ENCODE results near the gene REXO5.

The REXO5 gene

GRCh38 chr16:20774703-20775362, 31.5 kb upstream of the REXO5 start:
- Histone ChIP-seq H3K4me3 (ENCODE audit: low read depth in 1 of 2, low read length in 1 of 2) (no peak overlapping the region), H3K27me3 (no peaks in the 10 kb centered on the region), H3K4me1 (ENCODE audit: control insufficient read depth in 1 of 2, insufficient read depth in 1 of 2, low read depth in 1 of 2, low read length in 1 of 2) (no peaks in the 10 kb centered on the region), H3K27ac (no peak overlapping the region), H3K9me3 (no peaks in the 10 kb centered on the region), H3K36me3 (no peaks in the 10 kb centered on the region)
- no peak for TF ChIP-seq CTCF (IDR thresholded peaks at IDR 0.05)

- Histone ChIP-seq H3K4me1 (ENCODE audit: control insufficient read depth in 1 of 2, insufficient read depth in 1 of 2, low read depth in 1 of 2, low read length in 1 of 2) (peaks cover 5 to 8% of the 10 kb centered on the region in 2 experiments), H3K27ac (peak overlapping the region; percentile 43), H3K9me3 (no peaks in the 10 kb centered on the region), H3K36me3 (no peaks in the 10 kb centered on the region), H3K4me3 (ENCODE audit: low read depth in 1 of 2, low read length in 1 of 2) (no peak overlapping the region), H3K27me3 (no peaks in the 10 kb centered on the region)
- no peak for TF ChIP-seq CTCF (IDR thresholded peaks at IDR 0.05)
Measured at GRCh38 chr16:20781697-20782096, 24.6 kb upstream of the REXO5 start.

- no peak overlapping the region for H3K27ac ChIP-seq
- TF ChIP-seq CTCF (IDR thresholded peaks at IDR 0.05) = no peak
- H3K9me3 ChIP-seq = no peaks in the 10 kb centered on the region
Measured at GRCh38 chr16:20782470-20782869, 23.9 kb upstream of the REXO5 start.

GRCh38 chr16:20784204-20784603, 22.1 kb upstream of the REXO5 start:
- Histone ChIP-seq H3K4me3 (ENCODE audit: low read depth in 1 of 2, low read length in 1 of 2) (no peak overlapping the region), H3K36me3 (no peaks in the 10 kb centered on the region), H3K27ac (no peak overlapping the region), H3K9me3 (no peaks in the 10 kb centered on the region), H3K4me1 (ENCODE audit: control insufficient read depth in 1 of 2, insufficient read depth in 1 of 2, low read depth in 1 of 2, low read length in 1 of 2) (peaks cover 5 to 8% of the 10 kb centered on the region in 2 experiments), H3K27me3 (no peaks in the 10 kb centered on the region)
- no peak for TF ChIP-seq CTCF (IDR thresholded peaks at IDR 0.05)

More at GRCh38 chr16:20782470-20782869, 23.9 kb upstream of the REXO5 start:
- H3K4me3 ChIP-seq (ENCODE audit: low read depth in 1 of 2, low read length in 1 of 2) = no peak overlapping the region
- H3K36me3 ChIP-seq = no peaks in the 10 kb centered on the region
- H3K4me1 ChIP-seq (ENCODE audit: control insufficient read depth in 1 of 2, insufficient read depth in 1 of 2, low read depth in 1 of 2, low read length in 1 of 2) = peaks cover 5 to 8% of the 10 kb centered on the region in 2 experiments
- no peaks in the 10 kb centered on the region for H3K27me3 ChIP-seq

GRCh38 chr16:20789130-20789529, 17.2 kb upstream of the REXO5 start:
- Histone ChIP-seq H3K27me3 (no peaks in the 10 kb centered on the region), H3K27ac (no peak overlapping the region), H3K9me3 (no peaks in the 10 kb centered on the region), H3K4me3 (ENCODE audit: low read depth in 1 of 2, low read length in 1 of 2) (no peak overlapping the region), H3K4me1 (ENCODE audit: control insufficient read depth in 1 of 2, insufficient read depth in 1 of 2, low read depth in 1 of 2, low read length in 1 of 2) (no peaks in the 10 kb centered on the region), H3K36me3 (no peaks in the 10 kb centered on the region)
- TF ChIP-seq CTCF (IDR thresholded peaks at IDR 0.05) = no peak

All from neutrophil (primary cell).